Neuronal stem cell (in vitro differentiated cells): Measurements from ENCODE around the gene CACNA2D4.

Source experiments
- DNase-seq: peaks from one replicate; pipeline ENCODE4 v3.0.0-alpha.2; 2013; ENCODE audit warnings: low spot score
- H2AFZ ChIP-seq: one replicate; pipeline ENCODE4 v1.6.1; 2013; ENCODE audit warnings: mild to moderate bottlenecking, low read length, inconsistent platforms
- H2AK5ac ChIP-seq: 2 replicates; pipeline ENCODE4 v1.6.1; 2013; ENCODE audit warnings: low read depth, mild to moderate bottlenecking, inconsistent platforms, low read length, moderate library complexity, mixed read lengths
- H2BK120ac ChIP-seq: 2 replicates; pipeline ENCODE4 v1.6.1; 2013; ENCODE audit warnings: low read depth, mild to moderate bottlenecking, inconsistent platforms, low read length, moderate library complexity, mixed read lengths
- H2BK12ac ChIP-seq: one replicate; pipeline ENCODE4 v1.6.1; 2013; ENCODE audit warnings: low read length, inconsistent platforms
- H2BK15ac ChIP-seq: 2 replicates; pipeline ENCODE4 v1.6.1; 2013; ENCODE audit warnings: mild to moderate bottlenecking, low read length, inconsistent platforms, mixed read lengths
- H2BK5ac ChIP-seq: one replicate; pipeline ENCODE4 v1.6.1; 2013; ENCODE audit warnings: inconsistent platforms, mild to moderate bottlenecking, low read length, moderate library complexity
- H3K14ac ChIP-seq: one replicate; pipeline ENCODE4 v1.6.1; 2013; ENCODE audit warnings: low read length, inconsistent platforms
- H3K18ac ChIP-seq: 2 replicates; pipeline ENCODE4 v1.6.1; 2013; ENCODE audit warnings: low read length, inconsistent platforms
- H3K23ac ChIP-seq: 2 replicates; pipeline ENCODE4 v1.6.1; 2013; ENCODE audit warnings: low read depth, mild to moderate bottlenecking, mixed read lengths, low read length, inconsistent platforms; ENCODE audit not compliant: poor library complexity
- H3K27ac ChIP-seq: replicated peaks from 3 replicates; pipeline ENCODE4 v1.5.1; 2013; ENCODE audit warnings: low read length, inconsistent platforms
- H3K27me3 ChIP-seq, 3 experiments: 2 replicates each; pipeline ENCODE4 v1.6.1; 2013; ENCODE audit warnings: low read length in 3 of 3, mild to moderate bottlenecking in 2 of 3, inconsistent platforms in 1 of 3, low read depth in 1 of 3, mixed read lengths in 1 of 3, moderate library complexity in 1 of 3; ENCODE audit not compliant: control insufficient read depth in 3 of 3, insufficient read depth in 3 of 3
- H3K36me3 ChIP-seq, 2 donors: replicated peaks in 1 of 2; 2 replicates each; pipeline ENCODE4 v1.6.1; 2013; ENCODE audit warnings: low read length in 2 of 2; ENCODE audit not compliant: control insufficient read depth in 2 of 2, insufficient read depth in 2 of 2
- H3K4ac ChIP-seq: 2 replicates; pipeline ENCODE4 v1.6.1; 2013; ENCODE audit warnings: inconsistent platforms, mild to moderate bottlenecking, low read length, moderate library complexity
- H3K4me1 ChIP-seq, 2 donors: 1 replicate in 1 of 2; 2 replicates in 1 of 2; pipeline ENCODE4 v1.6.1; 2013; ENCODE audit warnings: low read length in 2 of 2, low read depth in 1 of 2; ENCODE audit not compliant: control insufficient read depth in 2 of 2, insufficient read depth in 1 of 2
- H3K4me2 ChIP-seq: one replicate; pipeline ENCODE4 v1.6.1; 2013; ENCODE audit warnings: mild to moderate bottlenecking, low read length, inconsistent platforms; ENCODE audit not compliant: insufficient read depth, poor library complexity, severe bottlenecking
- H3K4me3 ChIP-seq, 2 donors: 2 replicates each; pipeline ENCODE4 v1.5.1; 2013; ENCODE audit warnings: low read length in 2 of 2, mild to moderate bottlenecking in 2 of 2, inconsistent platforms in 1 of 2, moderate library complexity in 1 of 2
- H3K79me1 ChIP-seq: one replicate; pipeline ENCODE4 v1.6.1; 2013; ENCODE audit warnings: low read depth, mild to moderate bottlenecking, inconsistent platforms, low read length, moderate library complexity
- H3K9ac ChIP-seq: one replicate; pipeline ENCODE4 v1.6.1; 2013; ENCODE audit warnings: mild to moderate bottlenecking, low read depth, low read length, inconsistent platforms; ENCODE audit not compliant: poor library complexity
- H3K9me3 ChIP-seq, 2 donors: replicated peaks in 1 of 2; 2 replicates each; pipeline versions ENCODE3 to v1.6.1; 2013; ENCODE audit warnings: low read length in 2 of 2, mild to moderate bottlenecking in 2 of 2, inconsistent platforms in 1 of 2, low read depth in 1 of 2, mixed read lengths in 1 of 2, moderate library complexity in 1 of 2; ENCODE audit not compliant: control insufficient read depth in 2 of 2, insufficient read depth in 1 of 2
- H4K8ac ChIP-seq: one replicate; pipeline ENCODE4 v1.6.1; 2013; ENCODE audit warnings: low read depth, mild to moderate bottlenecking, inconsistent platforms, low read length, moderate library complexity
- H4K91ac ChIP-seq: one replicate; pipeline ENCODE4 v1.6.1; 2013; ENCODE audit warnings: low read length, low read depth, mild to moderate bottlenecking, inconsistent platforms; ENCODE audit not compliant: poor library complexity
- WGBS, 2 donors: extraction: QIAGEN DNeasy Blood & Tissue Kit; methylation state at CpG; one replicate each; pipeline ENCODE4 v1.1.7; 2013; ENCODE audit warnings: missing lambda C conversion rate in 2 of 2, mixed read lengths in 1 of 2; ENCODE audit not compliant: insufficient read length in 2 of 2, insufficient replicate concordance in 1 of 2; ENCODE audit errors: extremely low coverage in 2 of 2; 5-methylcytosine and 5-hydroxymethylcytosine counted together

CACNA2D4 gene

GRCh38 chr12:1848745-1849144 is 69.7 kb downstream of the CACNA2D4 start:
- Histone ChIP-seq H3K4me1 (no peaks in the 10 kb centered on the region), H4K8ac (no peak overlapping the region), H3K79me1 (no peaks in the 10 kb centered on the region), H3K18ac (no peak overlapping the region), H3K27ac (no peak overlapping the region), H2AK5ac (no peak overlapping the region), H2BK120ac (no peak overlapping the region), H3K27me3 (peaks cover 0 to 51% (median 0%) of the 10 kb centered on the region in 3 experiments), H2AFZ (no peak overlapping the region), H2BK12ac (no peak overlapping the region), H4K91ac (no peak overlapping the region), H2BK5ac (no peak overlapping the region), H3K9me3 (peaks cover 0 to 6% of the 10 kb centered on the region in 2 donors), H3K9ac (no peak overlapping the region), H3K14ac (no peak overlapping the region), H3K36me3 (no peaks in the 10 kb centered on the region), H3K23ac (peak overlapping the region; percentile 65), H3K4me3 (no peak overlapping the region), H3K4ac (no peak overlapping the region), H2BK15ac (no peak overlapping the region), H3K4me2 (no peak overlapping the region)
- no peak for DNase-seq
- no CpG with 5 or more reads among the region's 6 CpGs for WGBS, 2 donors

- Histone ChIP-seq H2BK15ac (no peak overlapping the region), H3K36me3 (no peaks in the 10 kb centered on the region), H3K79me1 (no peaks in the 10 kb centered on the region), H2AK5ac (no peak overlapping the region), H3K18ac (no peak overlapping the region), H4K8ac (no peak overlapping the region), H2BK12ac (no peak overlapping the region), H3K23ac (no peak overlapping the region), H3K9ac (no peak overlapping the region), H3K27ac (no peak overlapping the region), H2AFZ (no peak overlapping the region), H2BK5ac (no peak overlapping the region), H3K4ac (no peak overlapping the region), H3K9me3 (peaks cover 0 to 2% of the 10 kb centered on the region in 2 donors), H3K4me2 (no peak overlapping the region), H3K4me3 (no peak overlapping the region), H3K14ac (no peak overlapping the region), H3K27me3 (peaks cover 0 to 53% (median 0%) of the 10 kb centered on the region in 3 experiments), H3K4me1 (no peaks in the 10 kb centered on the region), H2BK120ac (no peak overlapping the region), H4K91ac (no peak overlapping the region)
- no CpG with 5 or more reads among the region's 10 CpGs for WGBS, 2 donors
- no peak for DNase-seq
Measured at GRCh38 chr12:1848146-1848545, 70.3 kb downstream of the CACNA2D4 start.

GRCh38 chr12:1847411-1847810 is 71.0 kb downstream of the CACNA2D4 start:
- Histone ChIP-seq H3K27me3 (peaks cover 0 to 53% (median 0%) of the 10 kb centered on the region in 3 experiments), H2BK15ac (no peak overlapping the region), H2BK120ac (no peak overlapping the region), H2AK5ac (no peak overlapping the region), H2BK12ac (no peak overlapping the region), H4K8ac (no peak overlapping the region), H4K91ac (no peak overlapping the region), H3K4me2 (no peak overlapping the region), H3K27ac (no peak overlapping the region), H3K18ac (no peak overlapping the region), H2AFZ (no peak overlapping the region), H3K4ac (no peak overlapping the region), H3K4me1 (no peaks in the 10 kb centered on the region), H3K9ac (no peak overlapping the region), H3K9me3 (peaks cover 0 to 2% of the 10 kb centered on the region in 2 donors), H2BK5ac (no peak overlapping the region), H3K36me3 (no peaks in the 10 kb centered on the region), H3K4me3 (no peak overlapping the region), H3K23ac (no peak overlapping the region), H3K79me1 (no peaks in the 10 kb centered on the region), H3K14ac (no peak overlapping the region)
- WGBS, 2 donors, result no CpG with 5 or more reads among the region's 4 CpGs
- DNase-seq, result no peak

GRCh38 chr12:1846421-1847405 is 71.7 kb downstream of the CACNA2D4 start:
- Histone ChIP-seq H3K4me3 (no peak overlapping the region), H2AK5ac (no peak overlapping the region), H2BK12ac (no peak overlapping the region), H2BK5ac (no peak overlapping the region), H3K27ac (no peak overlapping the region), H3K9ac (no peak overlapping the region), H3K4ac (no peak overlapping the region), H3K9me3 (peaks cover 0 to 2% of the 10 kb centered on the region in 2 donors), H3K36me3 (no peaks in the 10 kb centered on the region), H4K91ac (no peak overlapping the region), H3K79me1 (no peaks in the 10 kb centered on the region), H2BK15ac (no peak overlapping the region), H3K18ac (peak overlapping the region; percentile 45), H2AFZ (no peak overlapping the region), H4K8ac (no peak overlapping the region), H3K27me3 (peaks cover 0 to 53% (median 0%) of the 10 kb centered on the region in 3 experiments), H3K4me1 (no peaks in the 10 kb centered on the region), H3K23ac (no peak overlapping the region), H3K4me2 (peak overlapping the region; percentile 3), H3K14ac (no peak overlapping the region), H2BK120ac (no peak overlapping the region)
- WGBS, 2 donors, result no CpG with 5 or more reads among the region's 24 CpGs
- DNase-seq, result no peak
